Bone marrow (tissue), 2 donors: Measurements from ENCODE around the gene OR51E1.

ENCODE experiments used
- DNase-seq, 2 donors: peaks; one replicate each; lab custom pipeline; 2025; lab: John Stamatoyannopoulos, UW

Gene OR51E1

GRCh38 chr11:4654635-4655369, 11.0 kb downstream of the OR51E1 start:
- DNase-seq = no peak

GRCh38 chr11:4658629-4659445, 15.1 kb downstream of the OR51E1 start:
- DNase-seq = no peak

GRCh38 chr11:4662876-4663275, 19.1 kb downstream of the OR51E1 start:
- DNase-seq = no peak

GRCh38 chr11:4664183-4664582, 20.4 kb downstream of the OR51E1 start:
- no peak for DNase-seq

GRCh38 chr11:4664786-4665185, 21.0 kb downstream of the OR51E1 start:
- DNase-seq = no peak

GRCh38 chr11:4665424-4665823, 21.6 kb downstream of the OR51E1 start:
- no peak for DNase-seq

- no peak for DNase-seq
These were observed 28.0 kb downstream of the OR51E1 start for GRCh38 chr11:4671741-4672140.

- no peak for DNase-seq
These were observed 28.7 kb downstream of the OR51E1 start for GRCh38 chr11:4672470-4672869.

- DNase-seq = no peak
These were observed 30.0 kb downstream of the OR51E1 start for GRCh38 chr11:4673781-4674180.

GRCh38 chr11:4677948-4678347, 34.2 kb downstream of the OR51E1 start:
- DNase-seq = no peak

- no peak for DNase-seq
These were observed 36.6 kb downstream of the OR51E1 start for GRCh38 chr11:4680341-4680740.

GRCh38 chr11:4682623-4683419, 39.0 kb downstream of the OR51E1 start:
- DNase-seq = no peak

- no peak for DNase-seq
These were observed 41.0 kb downstream of the OR51E1 start for GRCh38 chr11:4684631-4685285.

- no peak for DNase-seq
These were observed 51.7 kb downstream of the OR51E1 start for GRCh38 chr11:4695442-4695841.

GRCh38 chr11:4697585-4697984, 53.8 kb downstream of the OR51E1 start, which contains the start of gene OR51E2:
Gene OR51E2 (minus strand): TSS chr11:4697853. CDS start chr11:4682711, 15,142 bp downstream.
- no peak for DNase-seq

GRCh38 chr11:4699697-4700435, 56.1 kb downstream of the OR51E1 start:
- no peak for DNase-seq

- no peak for DNase-seq
These were observed 56.6 kb downstream of the OR51E1 start for GRCh38 chr11:4700436-4700820.

GRCh38 chr11:4704054-4704789, 60.4 kb downstream of the OR51E1 start, which contains the start of gene MMP26:
Gene MMP26 (plus strand): TSS chr11:4704784.
- no peak for DNase-seq

GRCh38 chr11:4704790-4705334, 61.1 kb downstream of the OR51E1 start:
- DNase-seq = no peak
